Glomerular visceral epithelial cell (primary cell): ENCODE results near the gene DPRX.

Experiments
- DNase-seq: peaks from one replicate; pipeline ENCODE4 v3.0.0-alpha.2; 2016; ENCODE audit errors: extremely low spot score

The DPRX gene, protein sequence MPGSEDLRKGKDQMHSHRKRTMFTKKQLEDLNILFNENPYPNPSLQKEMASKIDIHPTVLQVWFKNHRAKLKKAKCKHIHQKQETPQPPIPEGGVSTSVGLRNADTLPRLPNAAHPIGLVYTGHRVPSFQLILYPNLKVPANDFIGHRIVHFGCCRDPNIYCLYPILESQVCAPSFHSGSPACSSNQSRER

DNA sequence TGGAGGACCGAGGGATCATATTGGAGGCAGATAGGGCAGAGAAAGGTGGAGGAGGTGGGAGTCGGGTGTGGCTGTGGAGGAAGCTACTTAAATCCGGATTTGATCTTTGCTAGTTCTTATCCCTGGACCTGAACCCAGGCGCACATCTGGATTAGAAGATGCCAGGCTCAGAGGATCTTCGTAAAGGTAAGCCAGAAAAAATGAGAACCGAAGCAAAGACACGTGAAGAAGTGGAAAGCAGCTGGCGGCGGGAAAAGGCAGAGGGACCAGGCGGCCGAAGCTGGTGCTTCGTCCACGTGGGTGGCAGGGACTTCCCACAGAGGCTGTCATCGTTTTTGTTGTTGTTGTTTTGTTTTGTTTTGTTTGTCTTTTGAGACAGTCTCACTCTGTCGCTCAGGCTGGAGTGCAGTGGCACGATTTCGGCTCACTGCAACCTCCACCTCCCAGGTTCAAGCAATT is at the start of gene DPRX:
Gene DPRX (plus strand): TSS at position 51 of the 459 bp plus-strand sequence. CDS start 108 bp downstream, at position 159.
- no peak for DNase-seq

DNA sequence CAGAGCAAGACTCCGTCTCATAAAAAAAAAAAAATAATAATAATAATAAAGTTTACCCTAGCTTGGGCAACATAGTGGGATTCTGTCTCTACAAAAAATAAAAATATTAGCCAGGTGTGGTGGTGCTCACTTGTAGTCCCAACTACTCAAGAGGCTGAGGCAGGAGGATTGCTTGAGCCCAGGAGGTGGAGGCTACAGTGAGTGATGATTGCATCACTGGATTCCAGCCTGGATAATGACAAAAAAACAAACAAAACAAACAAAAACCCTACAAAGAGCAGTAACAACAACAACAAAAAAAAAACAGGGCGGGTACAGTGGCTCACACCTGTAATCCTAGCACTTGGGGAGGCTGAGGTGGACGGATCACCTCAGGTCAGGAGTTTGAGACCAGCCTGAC is 48.6 kb upstream of the DPRX start:
- no peak for DNase-seq

DNA sequence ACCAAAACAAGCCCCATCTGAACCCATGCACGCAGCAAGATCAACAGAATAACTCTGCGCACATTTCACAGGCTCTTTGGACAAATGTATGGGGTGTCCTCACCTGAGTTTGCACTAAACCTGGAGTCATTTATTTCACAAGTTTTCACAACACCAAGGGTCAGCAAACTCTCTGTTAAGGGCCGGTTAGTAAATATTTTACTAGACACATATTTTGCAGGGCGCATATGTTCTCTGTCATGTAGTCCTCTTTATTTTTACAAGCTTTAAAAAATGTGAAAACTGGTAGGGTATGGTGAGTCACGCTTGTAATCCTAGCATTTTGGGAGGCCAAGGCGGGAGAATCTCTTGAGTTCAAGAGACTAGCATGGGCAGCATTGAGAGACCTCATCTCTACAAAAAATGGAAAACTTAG is 45.5 kb upstream of the DPRX start:
- no peak for DNase-seq

DNA sequence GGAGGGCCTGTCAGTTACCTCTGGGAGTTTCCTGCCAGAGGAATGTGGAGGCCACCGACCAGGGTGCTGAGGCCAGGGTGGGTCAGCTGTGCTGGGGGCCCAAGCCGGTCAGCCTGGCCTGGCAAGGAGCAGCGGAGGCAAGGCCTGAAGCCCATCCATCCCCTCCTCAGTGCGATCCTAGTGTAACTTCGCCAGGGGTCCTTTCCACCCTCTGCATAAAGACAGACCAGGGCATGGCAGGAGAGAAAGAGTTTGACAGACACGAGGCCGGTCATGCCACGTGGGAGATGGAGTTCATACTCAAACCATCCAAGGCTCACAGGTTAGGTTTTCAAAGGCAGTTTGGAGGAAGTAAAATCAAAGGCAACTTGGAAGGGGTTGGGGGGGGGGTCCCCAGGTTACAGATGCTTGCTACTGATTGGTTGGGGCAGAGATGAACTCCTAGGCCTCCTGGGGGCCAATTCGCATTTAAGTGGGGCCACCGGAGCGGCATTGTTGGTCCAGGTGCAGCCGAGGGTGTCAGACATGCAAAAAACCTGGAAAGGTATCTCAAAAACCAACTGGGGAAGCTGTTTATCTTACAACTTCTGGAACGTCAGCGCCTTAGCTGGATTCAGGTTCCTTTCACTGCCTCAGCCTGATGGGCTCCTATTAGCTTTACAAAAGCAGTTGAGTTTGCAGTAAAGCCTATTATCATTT is 36.8 kb upstream of the DPRX start:
- DNase-seq = no peak

DNA sequence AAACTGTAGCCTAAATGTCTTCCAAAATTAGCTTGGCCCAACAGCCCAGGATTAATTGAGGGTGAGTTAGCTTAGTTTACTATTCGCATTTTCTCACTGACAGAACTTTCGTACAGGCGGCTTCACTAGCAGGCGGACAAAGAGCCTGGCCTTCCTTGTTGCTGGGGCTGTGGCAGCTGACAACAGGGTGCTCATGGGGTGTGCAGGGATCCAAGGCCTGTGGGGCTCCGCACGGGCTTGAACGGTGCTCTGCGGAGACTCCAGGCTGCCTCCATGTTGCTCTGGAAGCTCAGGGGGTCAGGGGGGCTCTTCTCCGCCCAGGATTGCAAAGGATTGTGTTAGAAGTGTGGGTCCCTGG is 36.3 kb upstream of the DPRX start:
- DNase-seq = no peak

DNA sequence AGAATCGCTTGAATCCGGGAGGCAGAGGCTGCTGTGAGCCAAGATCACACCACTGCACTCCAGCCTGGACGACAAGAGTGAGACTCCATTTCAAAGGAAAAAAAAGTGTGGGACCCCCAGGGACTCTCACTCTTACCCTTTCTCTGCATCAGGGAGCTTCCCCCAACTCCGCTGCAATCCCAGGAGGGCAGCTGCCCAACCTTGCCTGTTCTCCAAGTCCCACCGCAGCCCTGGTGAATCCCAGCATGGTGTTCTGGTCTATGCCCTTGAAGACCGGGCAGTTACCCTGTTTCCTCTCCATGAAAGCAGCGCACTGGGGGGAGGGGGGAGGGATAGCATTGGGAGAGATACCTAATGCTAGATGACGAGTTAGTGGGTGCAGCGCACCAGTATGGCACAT is 35.7 kb upstream of the DPRX start:
- DNase-seq = no peak

DNA sequence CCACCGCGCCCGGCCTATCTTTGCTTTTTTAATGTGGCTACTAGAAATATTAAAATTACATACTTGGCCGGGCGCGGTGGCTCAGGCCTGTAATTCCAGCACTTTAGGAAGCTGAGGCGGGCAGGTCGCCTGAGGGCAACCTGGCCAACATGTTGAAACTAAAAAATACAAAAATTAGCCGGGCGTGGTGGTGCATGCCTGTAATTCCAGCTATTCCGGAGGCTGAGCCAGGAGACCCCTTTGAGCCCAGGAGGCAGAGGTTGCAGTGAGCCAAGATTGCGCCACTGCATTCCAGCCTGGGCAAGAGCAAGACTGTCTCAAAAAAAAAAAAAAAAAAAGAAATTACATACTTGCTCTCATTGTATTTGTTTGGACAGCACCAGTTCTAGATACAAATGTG is 34.8 kb upstream of the DPRX start:
- no peak for DNase-seq

DNA sequence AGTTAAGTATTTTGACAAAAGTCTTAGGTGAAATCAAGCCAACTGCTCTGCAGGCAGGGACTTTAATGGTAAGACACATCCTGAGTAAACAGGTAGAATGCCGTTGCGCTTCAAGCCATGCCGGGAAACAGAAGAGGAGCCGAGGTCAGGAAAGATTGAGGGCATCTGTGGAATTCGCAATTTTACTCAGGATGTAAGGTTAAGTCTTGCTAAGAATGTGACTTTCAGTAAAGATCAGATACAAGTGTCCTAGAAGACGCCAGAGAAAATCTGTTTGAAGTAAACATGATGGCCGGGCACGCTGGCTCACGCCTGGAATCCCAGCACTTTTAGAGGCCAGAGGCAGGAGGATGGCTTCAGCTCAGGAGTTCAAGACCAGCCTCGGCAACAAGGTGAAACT is 33.4 kb upstream of the DPRX start:
- no peak for DNase-seq

DNA sequence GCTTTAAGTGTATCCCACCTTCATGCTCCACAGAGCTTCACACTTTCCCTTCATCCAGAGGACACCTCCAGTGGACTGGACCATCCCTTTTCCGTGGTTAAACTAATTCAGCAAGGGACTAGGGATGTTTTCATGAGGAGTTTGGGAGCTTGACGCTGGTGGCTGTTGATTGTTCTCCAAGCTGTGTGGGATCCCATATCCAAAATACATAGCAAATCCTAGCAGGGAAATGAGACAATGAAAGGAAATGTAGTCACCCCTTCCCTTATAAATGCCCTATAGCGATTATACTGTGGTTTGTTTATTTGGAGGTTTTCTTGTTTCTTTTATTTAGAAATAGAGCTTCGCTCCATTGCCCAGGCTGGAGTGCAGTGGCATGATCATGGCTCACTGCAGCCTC is 31.6 kb upstream of the DPRX start:
- no peak for DNase-seq

DNA sequence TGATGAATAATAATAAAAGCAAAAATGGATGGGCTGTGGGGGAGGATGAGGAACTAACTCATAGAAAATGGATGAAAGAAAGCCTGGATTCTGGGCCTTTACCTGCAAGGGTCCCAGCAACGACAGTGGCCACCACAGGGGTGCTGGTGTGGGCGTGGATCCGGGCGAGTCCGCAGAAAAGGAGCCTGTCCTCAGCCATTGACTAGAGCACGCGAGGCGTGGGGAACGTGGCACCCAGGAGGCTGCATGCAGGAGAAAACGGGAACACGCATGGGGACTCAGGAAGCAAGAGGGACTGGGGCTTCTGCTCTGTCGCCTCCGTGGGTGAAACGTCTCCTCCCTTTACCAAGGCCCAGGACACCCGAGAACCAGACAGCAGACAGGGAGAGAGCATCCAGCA is 25.8 kb upstream of the DPRX start:
- no peak for DNase-seq

DNA sequence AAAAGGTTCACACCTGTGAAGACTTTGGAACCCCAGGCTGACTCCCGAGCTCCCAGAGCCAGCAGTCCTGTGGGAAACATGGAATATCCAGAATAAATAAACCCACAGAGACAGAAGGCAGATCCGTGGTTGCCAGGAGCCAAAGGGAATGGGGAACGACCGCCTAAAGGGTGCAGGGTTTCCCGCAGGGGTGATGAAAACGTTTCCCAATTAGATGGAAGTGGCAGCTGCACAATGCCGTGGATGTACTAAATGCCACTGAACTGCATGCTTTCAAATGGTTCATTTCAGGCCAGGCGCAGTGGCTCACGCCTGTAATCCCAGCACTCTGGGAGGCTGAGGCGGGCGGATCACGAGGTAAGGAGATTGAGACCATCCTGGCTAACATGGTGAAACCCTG is 23.4 kb upstream of the DPRX start:
- DNase-seq = no peak

DNA sequence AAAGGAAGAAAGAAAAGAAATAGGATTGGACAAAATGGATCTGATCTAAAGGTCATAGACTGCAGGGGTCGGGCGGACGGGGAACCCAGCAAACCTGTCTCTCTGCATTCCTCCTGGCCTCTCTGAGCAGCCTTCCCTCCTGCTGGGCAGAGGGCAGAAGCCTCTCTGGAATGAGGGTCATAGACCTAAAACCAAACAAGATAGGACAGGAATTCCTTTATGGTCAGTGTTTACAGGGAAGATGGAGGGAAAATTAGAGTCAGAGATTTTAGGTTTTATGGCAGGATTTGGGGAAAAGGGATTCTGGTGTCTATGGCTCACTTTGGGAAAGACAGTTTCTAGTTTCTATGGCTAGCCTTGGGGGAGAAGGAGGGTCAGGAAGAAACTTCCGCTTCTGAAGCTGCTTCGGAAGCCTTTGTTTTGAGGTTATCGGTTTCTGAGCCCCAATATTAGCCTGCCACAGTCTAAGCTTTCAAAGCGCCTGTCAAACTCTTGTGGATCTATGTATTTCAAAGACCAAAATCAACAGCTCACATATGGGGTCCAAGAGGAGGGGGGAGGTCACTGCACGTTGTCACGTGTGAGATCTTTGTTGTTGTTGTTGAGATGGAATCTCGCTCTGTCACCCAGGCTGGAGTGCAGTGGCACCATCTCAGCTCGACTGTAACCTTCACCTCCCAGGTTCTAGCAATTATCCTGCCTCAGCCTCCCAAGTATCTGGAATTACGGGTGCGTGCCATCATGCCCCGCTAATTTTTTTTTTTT is 18.9 kb upstream of the DPRX start:
- DNase-seq = no peak

DNA sequence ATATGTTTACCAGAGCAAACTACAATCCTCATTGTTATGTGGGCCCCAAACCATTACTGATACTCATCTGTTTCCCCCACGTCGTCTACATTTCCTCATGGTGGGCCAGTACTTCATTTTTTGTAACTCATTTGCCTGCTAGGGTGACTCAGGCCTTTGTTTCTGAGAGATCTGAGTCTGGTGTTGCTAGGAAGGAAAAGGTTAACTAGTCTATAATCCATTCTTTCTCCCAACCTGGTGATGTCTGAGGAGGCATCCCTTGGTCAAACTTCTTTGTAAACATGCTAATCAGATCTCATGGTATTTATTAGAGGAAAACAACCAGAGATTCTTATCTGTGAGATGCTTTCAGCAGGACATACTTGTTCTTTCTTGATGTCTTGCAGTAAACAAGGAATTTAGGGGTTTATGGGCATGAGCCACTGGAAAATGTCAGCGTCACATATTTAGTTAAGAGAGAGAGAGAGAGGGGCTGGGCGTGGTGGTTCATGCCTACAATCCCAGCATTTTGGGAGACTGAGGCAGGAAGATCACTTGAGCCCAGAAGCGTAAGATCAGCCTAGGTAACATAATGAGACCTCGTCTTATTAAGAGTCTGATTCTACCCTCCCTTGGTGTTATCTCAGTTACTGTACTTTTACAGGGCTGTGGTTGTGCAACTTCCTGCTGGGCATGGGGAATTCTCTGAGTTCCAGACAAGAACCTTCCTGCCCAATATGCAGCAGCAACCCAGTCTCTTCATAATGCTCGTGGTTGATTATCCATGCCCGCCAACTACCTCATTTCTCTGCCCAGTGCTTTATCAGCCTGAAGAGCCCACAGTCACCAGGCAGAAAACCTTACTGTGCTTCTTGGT is 9.7 kb upstream of the DPRX start:
- DNase-seq = no peak

DNA sequence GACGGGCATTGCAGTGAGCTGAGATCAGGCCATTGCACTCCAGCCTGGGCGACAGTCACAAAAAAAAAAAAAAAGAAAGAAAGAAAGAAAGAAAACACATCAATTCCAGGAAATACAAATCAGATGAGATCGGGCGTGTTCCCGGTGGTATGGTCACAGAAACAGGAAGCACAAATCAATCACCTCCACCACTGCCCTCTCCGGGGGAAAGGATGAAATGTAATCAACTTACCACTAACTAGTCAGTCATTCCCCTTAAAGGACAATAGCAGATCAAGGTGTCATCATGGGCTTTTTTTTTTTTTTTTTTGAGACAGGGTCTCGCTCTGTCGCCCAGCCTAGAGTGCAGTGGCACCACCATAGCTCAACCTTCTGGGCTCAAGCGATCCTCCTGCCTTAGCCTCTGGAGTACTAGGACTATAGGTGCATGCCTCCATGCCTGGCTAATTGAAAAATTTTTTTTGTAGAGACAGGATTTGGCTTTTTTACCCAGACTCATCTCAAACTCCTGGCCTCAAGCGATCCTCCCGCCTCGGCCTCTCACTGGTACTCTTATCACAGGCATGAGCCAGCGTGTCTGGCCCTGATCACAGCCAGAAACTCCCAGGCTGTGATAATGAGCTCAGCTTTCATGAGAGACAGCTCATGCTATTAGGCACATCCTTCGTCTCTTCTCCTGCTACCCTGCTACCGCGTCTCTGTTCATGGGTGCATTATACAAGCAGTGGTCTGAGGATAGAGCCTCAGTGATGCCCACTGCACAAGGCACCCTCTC is 6.8 kb upstream of the DPRX start:
- DNase-seq = no peak

DNA sequence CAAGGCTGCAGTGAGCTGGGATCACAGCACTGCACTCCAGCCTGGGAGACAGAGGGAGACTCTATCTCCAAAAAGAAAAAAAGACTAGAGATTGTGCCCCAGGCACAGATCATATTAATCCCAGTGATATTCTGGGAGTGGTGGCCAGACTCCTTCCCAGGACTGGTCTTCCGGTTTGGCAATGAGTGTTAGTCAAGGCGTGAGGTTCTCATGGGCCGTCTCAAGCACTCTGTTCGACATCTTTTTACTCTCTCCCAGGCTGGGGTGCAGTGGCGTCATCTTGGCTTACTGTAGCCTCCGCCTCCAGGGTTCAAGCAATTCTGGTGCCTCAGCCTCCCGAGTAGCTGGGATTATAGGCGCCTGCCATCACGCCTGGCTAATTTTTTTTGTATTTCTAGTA is 5.3 kb upstream of the DPRX start:
- DNase-seq = no peak

DNA sequence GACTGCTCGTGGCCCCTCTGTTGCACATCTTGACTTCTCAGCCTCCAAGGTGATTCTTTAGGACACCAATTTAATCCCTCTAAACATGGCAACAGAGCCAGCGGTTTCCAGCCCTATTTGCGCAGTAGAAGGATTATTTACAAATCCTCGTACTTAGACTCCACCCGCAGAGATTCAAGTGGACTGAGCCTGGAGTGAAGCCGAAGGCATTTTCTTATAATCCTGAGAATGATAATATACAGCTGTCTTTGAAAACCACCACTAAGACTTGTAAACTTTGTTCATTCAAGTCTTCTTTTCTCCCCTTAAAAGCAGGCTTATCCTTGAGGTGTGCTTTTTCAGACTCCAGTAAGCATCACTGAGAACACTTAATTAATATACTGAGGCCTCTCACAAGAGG is 4.8 kb upstream of the DPRX start:
- no peak for DNase-seq

DNA sequence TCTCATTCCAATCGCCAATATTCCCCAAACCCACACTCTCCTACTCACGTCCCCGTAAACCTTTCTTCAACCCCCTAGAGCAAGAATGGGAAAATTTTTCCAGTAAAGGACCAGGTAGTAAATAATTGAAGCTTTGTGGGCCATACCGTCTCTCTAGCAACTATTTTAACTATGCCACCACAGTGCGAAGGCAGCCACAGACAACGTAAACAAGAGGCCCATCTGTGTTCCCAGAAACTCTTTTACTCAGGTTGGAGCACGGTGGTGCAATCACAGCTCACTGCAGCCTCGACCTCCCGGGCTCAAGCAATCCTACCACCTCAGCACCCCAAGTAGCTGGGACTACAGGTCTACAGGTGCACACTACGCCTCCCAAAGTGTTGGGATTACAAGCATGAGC is 3.0 kb downstream of the DPRX start:
- DNase-seq = no peak

DNA sequence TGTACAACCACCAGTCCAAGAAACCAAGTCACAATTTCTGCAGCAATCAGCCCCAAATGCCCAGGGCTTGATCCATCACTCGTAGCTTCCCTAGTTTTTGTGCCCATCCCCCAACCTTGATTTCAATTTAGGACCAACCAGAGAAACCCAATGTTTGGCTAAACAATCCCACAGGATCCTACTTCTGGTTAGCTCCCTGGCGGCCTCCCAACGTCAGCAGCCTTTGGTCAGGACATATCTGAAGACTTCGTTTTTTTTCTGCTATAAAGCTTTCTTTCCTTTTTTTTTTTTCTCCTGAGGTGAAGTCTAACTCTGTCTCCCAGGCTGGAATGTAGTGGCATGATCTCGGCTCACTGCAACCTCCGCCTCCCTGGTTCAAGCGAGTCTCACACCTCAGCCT is 7.7 kb downstream of the DPRX start:
- DNase-seq = no peak

DNA sequence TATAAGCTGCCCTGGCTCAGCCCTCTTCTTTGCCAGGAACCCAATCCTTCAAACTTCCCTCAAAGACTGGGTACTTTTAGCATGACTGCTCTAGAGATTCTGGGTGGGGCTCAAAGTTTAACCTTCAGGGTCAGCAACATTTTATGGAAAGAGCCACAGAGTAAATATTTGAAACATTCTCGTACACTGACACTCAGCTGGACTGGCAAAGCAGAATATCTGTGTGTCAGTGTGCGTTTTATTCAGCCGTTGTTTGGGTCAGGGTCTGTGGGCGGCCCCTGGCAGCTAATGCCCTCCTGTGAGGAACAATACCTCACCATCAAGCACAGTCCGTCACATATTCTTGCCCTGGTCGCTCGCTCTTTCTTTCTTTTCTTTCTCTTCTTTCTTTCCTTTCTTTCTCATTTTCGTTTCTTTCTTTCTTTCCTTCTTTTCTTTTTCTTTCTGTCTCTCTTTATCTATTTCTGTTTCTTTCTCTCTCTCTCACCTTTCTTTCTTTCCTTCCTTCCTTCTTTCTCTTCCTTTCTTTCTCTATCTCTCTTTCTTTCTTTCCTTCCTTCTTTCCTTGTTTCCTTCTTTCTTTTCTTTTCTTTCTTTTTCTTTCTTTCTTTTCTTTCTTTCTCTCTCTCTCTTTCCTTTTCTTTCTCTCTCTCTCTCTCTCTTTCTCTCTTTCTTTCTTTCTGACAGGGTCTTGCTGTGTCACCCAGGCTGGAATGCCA is 10.7 kb downstream of the DPRX start:
- no peak for DNase-seq

DNA sequence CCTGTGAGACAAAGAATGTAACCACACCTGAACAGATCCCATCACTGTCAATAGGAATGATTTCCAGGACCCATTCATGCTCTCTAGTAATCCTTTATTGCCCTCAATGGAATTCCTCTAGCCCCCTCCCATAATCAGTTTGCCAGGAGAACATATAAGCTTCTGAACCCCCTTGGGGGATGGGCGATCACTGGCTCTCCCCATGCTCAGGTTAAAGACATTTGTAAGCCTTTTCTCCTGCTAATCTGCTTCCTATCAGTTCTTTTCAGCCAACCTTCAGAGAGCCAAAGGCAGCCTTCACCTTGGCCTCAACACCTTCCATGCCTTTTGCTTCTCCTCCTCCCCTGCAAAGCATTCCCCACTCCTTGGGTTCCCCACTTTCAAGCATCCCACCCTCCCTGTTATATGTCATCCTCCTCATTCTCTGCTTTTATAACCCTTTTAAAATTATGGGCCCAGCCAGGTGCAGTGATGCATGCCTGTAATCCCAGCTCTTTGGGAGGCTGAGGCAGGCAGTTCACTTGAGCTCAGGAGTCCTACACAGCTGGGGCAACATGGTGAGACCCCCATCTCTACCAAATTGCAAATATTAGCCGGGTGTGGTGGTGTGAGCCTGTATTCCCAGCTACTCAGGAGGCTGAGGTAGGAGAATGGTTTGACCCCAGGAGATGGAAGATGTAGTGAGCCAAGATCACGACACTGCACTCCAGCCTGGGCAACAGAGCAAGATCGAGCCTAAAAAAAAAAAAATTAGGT is 12.4 kb downstream of the DPRX start:
- no peak for DNase-seq
